Glutamatergic neuron (in vitro differentiated cells): Measurements from ENCODE around the gene ASB4. TPM values are rescaled to one million over a fixed set of nuclear protein-coding genes. Genes with fewer than 3 reads are reported as not detected.
"Not testable (repeated sequence)": the region's sequence is repeated elsewhere in the genome, so short reads cannot be mapped to it uniquely, and the experiment has no call there.

Source experiments
- DNase-seq: peaks from one replicate; pipeline ENCODE4 v3.0.0; 2022
- H3K27ac Mint-ChIP-seq: one replicate; pipeline ENCODE4 v1.8.0; 2020; ENCODE audit warnings: mild to moderate bottlenecking, mixed read lengths, inconsistent platforms; ENCODE audit not compliant: unreplicated experiment
- H3K27me3 Mint-ChIP-seq: one replicate; pipeline ENCODE4 v1.8.0; 2020; ENCODE audit warnings: mild to moderate bottlenecking, moderate library complexity, mixed read lengths, inconsistent platforms; ENCODE audit not compliant: unreplicated experiment
- H3K36me3 Mint-ChIP-seq: one replicate; pipeline ENCODE4 v1.8.0; 2020; ENCODE audit warnings: mild to moderate bottlenecking, mixed read lengths, inconsistent platforms; ENCODE audit not compliant: unreplicated experiment
- H3K4me1 Mint-ChIP-seq: one replicate; pipeline ENCODE4 v1.8.0; 2020; ENCODE audit warnings: mild to moderate bottlenecking, low read depth, mixed read lengths, inconsistent platforms; ENCODE audit not compliant: unreplicated experiment
- H3K4me3 Mint-ChIP-seq: one replicate; pipeline ENCODE4 v1.8.0; 2020; ENCODE audit warnings: mild to moderate bottlenecking, mixed read lengths, inconsistent platforms; ENCODE audit not compliant: unreplicated experiment
- H3K9me3 Mint-ChIP-seq: one replicate; pipeline ENCODE4 v1.8.0; 2020; ENCODE audit warnings: mild to moderate bottlenecking, moderate library complexity, mixed read lengths, inconsistent platforms; ENCODE audit not compliant: unreplicated experiment
- CTCF ChIP-seq: fragments of 200-600 bp; sonication (generic); IDR thresholded peaks from one replicate; pipeline ENCODE4 v1.5.0; 2021; ENCODE audit not compliant: partially characterized antibody, unreplicated experiment
- total RNA-seq: library from RNA; stranded (reverse); fragmentation: NEBNext Ultra II Directional; extraction: Animal tissue kit (Norgen Biotek cat#: 25700); gene quantifications from one replicate; pipeline ENCODE4 v1.2.1, GENCODE V29; 2021; ENCODE audit not compliant: unreplicated experiment

The ASB4 gene
- total RNA-seq, 1 donor from 2014 or later, result not detected

GRCh38 chr7:95444796-95445195 lies 40.9 kb upstream of the ASB4 start:
- Mint-ChIP-seq H3K27ac (no peak overlapping the region), H3K27me3 (peaks cover 6% of the 10 kb centered on the region), H3K36me3 (no peaks in the 10 kb centered on the region), H3K4me3 (no peak overlapping the region), H3K4me1 (no peaks in the 10 kb centered on the region), H3K9me3 (no peaks in the 10 kb centered on the region)
- no peak for DNase-seq
- no peak for TF ChIP-seq CTCF

- H3K4me1 Mint-ChIP-seq, result no peaks in the 10 kb centered on the region
- TF ChIP-seq CTCF, result no peak
Measured at GRCh38 chr7:95446618-95447017, 39.1 kb upstream of the ASB4 start.

GRCh38 chr7:95454438-95455045 lies 31.2 kb upstream of the ASB4 start:
- Mint-ChIP-seq H3K27me3 (peaks cover 2% of the 10 kb centered on the region), H3K4me1 (peaks cover 1% of the 10 kb centered on the region), H3K36me3 (peaks cover 13% of the 10 kb centered on the region), H3K27ac (no peak overlapping the region), H3K4me3 (no peak overlapping the region), H3K9me3 (no peaks in the 10 kb centered on the region)
- no peak for TF ChIP-seq CTCF
- DNase-seq, result no peak

More at GRCh38 chr7:95446618-95447017, 39.1 kb upstream of the ASB4 start:
- H3K4me3 Mint-ChIP-seq, result no peak overlapping the region
- no peak overlapping the region for H3K27ac Mint-ChIP-seq
- H3K27me3 Mint-ChIP-seq, result peaks cover 5% of the 10 kb centered on the region
- no peaks in the 10 kb centered on the region for H3K36me3 Mint-ChIP-seq
- H3K9me3 Mint-ChIP-seq, result no peaks in the 10 kb centered on the region
- DNase-seq, result no peak

- no peak for TF ChIP-seq CTCF
- Mint-ChIP-seq H3K4me3 (no peak overlapping the region), H3K36me3 (peaks cover 33% of the 10 kb centered on the region)
Measured at GRCh38 chr7:95457947-95458346, 27.8 kb upstream of the ASB4 start.

GRCh38 chr7:95460653-95461052 lies 25.1 kb upstream of the ASB4 start:
- not testable (repeated sequence) for H3K9me3 Mint-ChIP-seq, H3K4me3 Mint-ChIP-seq, H3K4me1 Mint-ChIP-seq, H3K27me3 Mint-ChIP-seq, H3K27ac Mint-ChIP-seq, DNase-seq
- peaks cover 33% of the 10 kb centered on the region for H3K36me3 Mint-ChIP-seq

More at GRCh38 chr7:95457947-95458346, 27.8 kb upstream of the ASB4 start:
- Mint-ChIP-seq H3K4me1 (no peaks in the 10 kb centered on the region), H3K27me3 (no peaks in the 10 kb centered on the region), H3K9me3 (peaks cover 1% of the 10 kb centered on the region), H3K27ac (no peak overlapping the region)
- DNase-seq, result no peak
